Measurements from ENCODE around the gene PAIP2. TPM values are rescaled to one million over a fixed set of nuclear protein-coding genes. Genes with fewer than 3 reads are reported as not detected.
"Not testable (repeated sequence)": the region's sequence is repeated elsewhere in the genome, so short reads cannot be mapped to it uniquely, and the experiment has no call there.

PAIP2 gene
- total and polyA plus RNA-seq, 8 donors: 12.7 to 104 (median 60.2) TPM

- 25 to 41% (median 27%) methylated on average over 3 of the region's 3 CpGs for WGBS, 5 donors
These were observed 37.0 kb upstream of the PAIP2 start for GRCh38 chr5:139304391-139305324.

GRCh38 chr5:139306197-139306596, 35.5 kb upstream of the PAIP2 start:
- TF ChIP-seq POLR2AphosphoS5 (IDR thresholded peaks at IDR 0.05) (no peak), EP300 (IDR thresholded peaks at IDR 0.05) (no peak), CTCF (IDR thresholded peaks at IDR 0.05) (no peak), POLR2A (IDR thresholded peaks at IDR 0.05) (no peak)
- 7 to 33% (median 25%) methylated on average over 1 of the region's 1 CpG for WGBS, 5 donors

More at GRCh38 chr5:139304391-139305324, 37.0 kb upstream of the PAIP2 start:
- no peaks in the 10 kb centered on the region for H3K27me3 ChIP-seq
- H3K36me3 ChIP-seq: no peaks in the 10 kb centered on the region
- no peak for TF ChIP-seq EP300 (IDR thresholded peaks at IDR 0.05)
- no peak for TF ChIP-seq CTCF (IDR thresholded peaks at IDR 0.05)
- TF ChIP-seq POLR2A (IDR thresholded peaks at IDR 0.05): no peak
- no peak for TF ChIP-seq POLR2AphosphoS5 (IDR thresholded peaks at IDR 0.05)
- H3K9me3 ChIP-seq: no peaks in the 10 kb centered on the region
- H3K27ac ChIP-seq: no peak overlapping the region
- no peak overlapping the region for H3K4me3 ChIP-seq
- peaks cover 71 to 100% (median 86%) of the 10 kb centered on the region in 4 donors for H3K4me1 ChIP-seq
- no peak for DNase-seq
- intact Hi-C loops (cut with DNase I; ENCODE audit: low total_unique reads): no loop called here

GRCh38 chr5:139306628-139307379, 34.9 kb upstream of the PAIP2 start:
- H3K27ac ChIP-seq: no peak overlapping the region
- 51 to 60% (median 56%) methylated on average over 3 of the region's 3 CpGs for WGBS, 5 donors
- peaks cover 0 to under 1% (median 0%) of the 10 kb centered on the region in 4 donors for H3K36me3 ChIP-seq
- H3K4me1 ChIP-seq: peaks cover 63 to 100% (median 84%) of the 10 kb centered on the region in 4 donors
- H3K27me3 ChIP-seq: no peaks in the 10 kb centered on the region
- intact Hi-C loops (cut with DNase I; ENCODE audit: low total_unique reads): no loop called here
- H3K4me3 ChIP-seq: no peak overlapping the region
- H3K9me3 ChIP-seq: no peaks in the 10 kb centered on the region
- DNase-seq: no peak
- TF ChIP-seq CTCF (IDR thresholded peaks at IDR 0.05): no peak
- TF ChIP-seq POLR2AphosphoS5 (IDR thresholded peaks at IDR 0.05): no peak
- TF ChIP-seq EP300 (IDR thresholded peaks at IDR 0.05): no peak
- no peak for TF ChIP-seq POLR2A (IDR thresholded peaks at IDR 0.05)

More at GRCh38 chr5:139306197-139306596, 35.5 kb upstream of the PAIP2 start:
- intact Hi-C loops (cut with DNase I; ENCODE audit: low total_unique reads): no loop called here
- Histone ChIP-seq H3K27me3 (no peaks in the 10 kb centered on the region), H3K9me3 (no peaks in the 10 kb centered on the region), H3K36me3 (no peaks in the 10 kb centered on the region), H3K27ac (no peak overlapping the region), H3K4me1 (peaks cover 68 to 100% (median 87%) of the 10 kb centered on the region in 4 donors), H3K4me3 (no peak overlapping the region)
- no peak for DNase-seq

GRCh38 chr5:139308797-139309196, 32.9 kb upstream of the PAIP2 start:
- H3K4me3 ChIP-seq: no peak overlapping the region
- H3K36me3 ChIP-seq: peaks cover 0 to 4% (median 0%) of the 10 kb centered on the region in 4 donors
- no peaks in the 10 kb centered on the region for H3K9me3 ChIP-seq
- intact Hi-C loops (cut with DNase I; ENCODE audit: low total_unique reads): no loop called here
- TF ChIP-seq CTCF (IDR thresholded peaks at IDR 0.05): no peak
- TF ChIP-seq EP300 (IDR thresholded peaks at IDR 0.05): no peak
- no peak for TF ChIP-seq POLR2AphosphoS5 (IDR thresholded peaks at IDR 0.05)
- no peak for TF ChIP-seq POLR2A (IDR thresholded peaks at IDR 0.05)
- no peak for DNase-seq
- no peaks in the 10 kb centered on the region for H3K27me3 ChIP-seq
- no peak overlapping the region for H3K27ac ChIP-seq
- peaks cover 56 to 100% (median 81%) of the 10 kb centered on the region in 4 donors for H3K4me1 ChIP-seq

GRCh38 chr5:139310715-139311186, 30.9 kb upstream of the PAIP2 start:
- H3K27ac ChIP-seq; DNase-seq; intact Hi-C loops (cut with DNase I; ENCODE audit: low total_unique reads); H3K27me3 ChIP-seq; H3K4me3 ChIP-seq; H3K9me3 ChIP-seq: not testable (repeated sequence)
- H3K4me1 ChIP-seq: peaks cover 38 to 99% (median 69%) of the 10 kb centered on the region in 4 donors
- H3K36me3 ChIP-seq: peaks cover 0 to 17% (median 1%) of the 10 kb centered on the region in 4 donors
- WGBS, 5 donors: 81 to 90% (median 88%) methylated on average over 9 of the region's 9 CpGs
